ENCODE measurements around the gene AP2B1. TPM values are rescaled to one million over a fixed set of nuclear protein-coding genes. Genes with fewer than 3 reads are reported as not detected.

AP2B1 gene
- total RNA-seq, 1 experiment from 2014 or later: 195 TPM

- TF ChIP-seq AR (CRISPR knock-in tag; IDR thresholded peaks at IDR 0.05) (no peak), NFE2L1 (CRISPR knock-in tag; IDR thresholded peaks at IDR 0.05) (no peak), E2F5 (CRISPR knock-in tag; IDR thresholded peaks at IDR 0.05) (no peak), TP53 (CRISPR knock-in tag; IDR thresholded peaks at IDR 0.05) (no peak)
These were observed 188.5 kb downstream of the AP2B1 start (continued) for GRCh38 chr17:35775583-35775982.

Other genes starting within 250 kb of the AP2B1 start
- 0.26 to 0.53 TPM (median 0.27 TPM) in 3 replicates for gene SLFN11, start 213.7 kb upstream of the AP2B1 start, total RNA-seq (2021)
- 12.2 to 12.7 TPM (median 12.4 TPM) in 3 replicates for gene SLFN12, start 154.8 kb upstream of the AP2B1 start, total RNA-seq (2021)
- gene SLFN13, start 138.6 kb upstream of the AP2B1 start, total RNA-seq (2021): 19.7 to 22.1 TPM (median 20.8 TPM) in 3 replicates
- 0.07 to 0.16 TPM (median 0.13 TPM) in 3 replicates for gene SLFN12L, start 49.6 kb upstream of the AP2B1 start, total RNA-seq (2021)
- gene SLFN14, start 26.5 kb upstream of the AP2B1 start, total RNA-seq (2021): not detected in 3 replicates
- 4.7 to 6.5 TPM (median 5.2 TPM) in 3 replicates for gene PEX12, start 8.8 kb upstream of the AP2B1 start, total RNA-seq (2021)
- gene RASL10B, start 144.3 kb downstream of the AP2B1 start, total RNA-seq (2021): 17.4 to 25.4 TPM (median 25.3 TPM) in 3 replicates
- gene GAS2L2, start 165.9 kb downstream of the AP2B1 start, total RNA-seq (2021): 0.07 to 0.30 TPM (median 0.15 TPM) in 3 replicates
- 0.30 to 0.89 TPM (median 0.35 TPM) in 3 replicates for gene C17orf50, start 173.6 kb downstream of the AP2B1 start, total RNA-seq (2021)
- 0.22 TPM in 1 of 3 replicates, not detected in the others for gene MMP28, start 208.3 kb downstream of the AP2B1 start, total RNA-seq (2021)
- 273 to 322 TPM (median 316 TPM) in 3 replicates for gene TAF15, start 222.2 kb downstream of the AP2B1 start, total RNA-seq (2021)